ENCODE measurements around the gene CDH22. TPM values are rescaled to one million over a fixed set of nuclear protein-coding genes. Genes with fewer than 3 reads are reported as not detected.

CDH22 gene
- total and polyA plus RNA-seq, 2 donors from 2014 or later: 0.19 to 1.6 TPM

GRCh38 chr20:46269372-46269771 is 38.9 kb downstream of the CDH22 start:
- H3K27me3 ChIP-seq (ENCODE audit: control insufficient read depth, insufficient read depth, low read length): peaks cover 5% of the 10 kb centered on the region
- DNase-seq (no peak), FAIRE-seq (no peak)
- H3K9ac ChIP-seq (ENCODE audit: low read length in 3 of 3): no peak overlapping the region
- H3K36me3 ChIP-seq (ENCODE audit: control insufficient read depth in 2 of 3, insufficient read depth in 3 of 3, low read length in 3 of 3): no peaks in the 10 kb centered on the region
- no peak overlapping the region for H3K4me3 ChIP-seq (ENCODE audit: low read length in 3 of 3)
- peaks cover 0 to 3% (median 0%) of the 10 kb centered on the region in 3 donors for H3K9me3 ChIP-seq (ENCODE audit: control insufficient read depth in 2 of 3, insufficient read depth in 1 of 3, low read length in 3 of 3)
- intact Hi-C loops (cut with DNase I): no loop called here
- H3K27ac ChIP-seq (ENCODE audit: low read depth in 2 of 2, low read length in 2 of 2): no peak overlapping the region
- no peaks in the 10 kb centered on the region for H3K4me1 ChIP-seq (ENCODE audit: control insufficient read depth in 2 of 3, insufficient read depth in 2 of 3, low read depth in 1 of 3, low read length in 3 of 3)
- TF ChIP-seq, protein P1, sequence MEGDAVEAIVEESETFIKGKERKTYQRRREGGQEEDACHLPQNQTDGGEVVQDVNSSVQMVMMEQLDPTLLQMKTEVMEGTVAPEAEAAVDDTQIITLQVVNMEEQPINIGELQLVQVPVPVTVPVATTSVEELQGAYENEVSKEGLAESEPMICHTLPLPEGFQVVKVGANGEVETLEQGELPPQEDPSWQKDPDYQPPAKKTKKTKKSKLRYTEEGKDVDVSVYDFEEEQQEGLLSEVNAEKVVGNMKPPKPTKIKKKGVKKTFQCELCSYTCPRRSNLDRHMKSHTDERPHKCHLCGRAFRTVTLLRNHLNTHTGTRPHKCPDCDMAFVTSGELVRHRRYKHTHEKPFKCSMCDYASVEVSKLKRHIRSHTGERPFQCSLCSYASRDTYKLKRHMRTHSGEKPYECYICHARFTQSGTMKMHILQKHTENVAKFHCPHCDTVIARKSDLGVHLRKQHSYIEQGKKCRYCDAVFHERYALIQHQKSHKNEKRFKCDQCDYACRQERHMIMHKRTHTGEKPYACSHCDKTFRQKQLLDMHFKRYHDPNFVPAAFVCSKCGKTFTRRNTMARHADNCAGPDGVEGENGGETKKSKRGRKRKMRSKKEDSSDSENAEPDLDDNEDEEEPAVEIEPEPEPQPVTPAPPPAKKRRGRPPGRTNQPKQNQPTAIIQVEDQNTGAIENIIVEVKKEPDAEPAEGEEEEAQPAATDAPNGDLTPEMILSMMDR (IDR thresholded peaks at IDR 0.05; ENCODE audit: borderline replicate concordance, extremely low read depth, insufficient read depth): no peak

GRCh38 chr20:46268662-46269061 is 39.6 kb downstream of the CDH22 start:
- no peaks in the 10 kb centered on the region for H3K4me1 ChIP-seq (ENCODE audit: control insufficient read depth in 2 of 3, insufficient read depth in 2 of 3, low read depth in 1 of 3, low read length in 3 of 3)
- H3K9me3 ChIP-seq (ENCODE audit: control insufficient read depth in 2 of 3, insufficient read depth in 1 of 3, low read length in 3 of 3): peaks cover 0 to 3% (median 0%) of the 10 kb centered on the region in 3 donors
- no peak overlapping the region for H3K4me3 ChIP-seq (ENCODE audit: low read length in 3 of 3)
- H3K9ac ChIP-seq (ENCODE audit: low read length in 3 of 3): no peak overlapping the region
- peaks cover 5% of the 10 kb centered on the region for H3K27me3 ChIP-seq (ENCODE audit: control insufficient read depth, insufficient read depth, low read length)
- TF ChIP-seq, protein P1 (IDR thresholded peaks at IDR 0.05; ENCODE audit: borderline replicate concordance, extremely low read depth, insufficient read depth): no peak
- no peak overlapping the region for H3K27ac ChIP-seq (ENCODE audit: low read depth in 2 of 2, low read length in 2 of 2)
- intact Hi-C loops (cut with DNase I): no loop called here
- H3K36me3 ChIP-seq (ENCODE audit: control insufficient read depth in 2 of 3, insufficient read depth in 3 of 3, low read length in 3 of 3): no peaks in the 10 kb centered on the region
- FAIRE-seq (no peak), DNase-seq (no peak)

GRCh38 chr20:46268131-46268614 is 40.1 kb downstream of the CDH22 start:
- intact Hi-C loops (cut with DNase I): no loop called here
- Histone ChIP-seq H3K4me1 (ENCODE audit: control insufficient read depth in 2 of 3, insufficient read depth in 2 of 3, low read depth in 1 of 3, low read length in 3 of 3) (no peaks in the 10 kb centered on the region), H3K27me3 (ENCODE audit: control insufficient read depth, insufficient read depth, low read length) (peaks cover 5% of the 10 kb centered on the region), H3K9ac (ENCODE audit: low read length in 3 of 3) (no peak overlapping the region), H3K36me3 (ENCODE audit: control insufficient read depth in 2 of 3, insufficient read depth in 3 of 3, low read length in 3 of 3) (no peaks in the 10 kb centered on the region), H3K27ac (ENCODE audit: low read depth in 2 of 2, low read length in 2 of 2) (no peak overlapping the region), H3K9me3 (ENCODE audit: control insufficient read depth in 2 of 3, insufficient read depth in 1 of 3, low read length in 3 of 3) (peaks cover 0 to 3% (median 0%) of the 10 kb centered on the region in 3 donors), H3K4me3 (ENCODE audit: low read length in 3 of 3) (no peak overlapping the region)
- DNase-seq (peak in 4 of 5 donors; percentile 71 to 85 (median 80)), FAIRE-seq (no peak)
- TF ChIP-seq, protein P1 (IDR thresholded peaks at IDR 0.05; ENCODE audit: borderline replicate concordance, extremely low read depth, insufficient read depth): no peak
